B cell (primary cell): Measurements from ENCODE around the gene GAS5. TPM values are rescaled to one million over a fixed set of nuclear protein-coding genes. Genes with fewer than 3 reads are reported as not detected.
"Not testable (repeated sequence)": the region's sequence is repeated elsewhere in the genome, so short reads cannot be mapped to it uniquely, and the experiment has no call there.

Source experiments
- ATAC-seq: fragments of 200-7000 bp; cut with Tn5 transposase; one replicate; pipeline ENCODE4 v1.10.0; 2021; ENCODE audit warnings: low read depth, mild to moderate bottlenecking, moderate number of reproducible peaks, moderate library complexity
- CTCF ChIA-PET: fragments of 350-600 bp; sonication (Branson Sonifier 250); formaldehyde crosslinking; loops from one replicate; lab custom pipeline; 2021; ENCODE audit warnings: antibody characterized with exemption, inconsistent platforms; lab: Charles Lee
- POLR2A ChIA-PET: fragments of 350-600 bp; sonication (Branson Sonifier 250); formaldehyde crosslinking; loops from one replicate; lab custom pipeline; 2021; ENCODE audit warnings: antibody characterized with exemption; lab: Charles Lee
- DNase-seq: peaks from one replicate; pipeline ENCODE4 v3.0.0; 2013
- H2AFZ ChIP-seq: 2 replicates; pipeline ENCODE4 v1.6.1; 2012; ENCODE audit warnings: mild to moderate bottlenecking, low read depth, low read length; ENCODE audit not compliant: insufficient read depth, poor library complexity, severe bottlenecking
- H3K27ac ChIP-seq, 2 donors: 1 replicate in 1 of 2; 2 replicates in 1 of 2; pipeline ENCODE4 v1.5.1; 2012 to 2013; ENCODE audit warnings: low read length in 2 of 2, mild to moderate bottlenecking in 2 of 2, moderate library complexity in 1 of 2
- H3K27me3 ChIP-seq, 4 experiments: fragments of 200-600 bp in 1 of 4; sonication (generic) in 1 of 4; replicated peaks in 1 of 4; 1 replicate in 2 of 4; 2 replicates in 2 of 4; pipeline versions ENCODE4 v1.6.1 to v1.7.0; 2013 to 2016; ENCODE audit warnings: low read length in 3 of 4, mild to moderate bottlenecking in 2 of 4, mixed read lengths in 1 of 4, moderate library complexity in 1 of 4; ENCODE audit not compliant: insufficient read depth in 4 of 4, control insufficient read depth in 3 of 4; ENCODE audit errors: control extremely low read depth in 1 of 4
- H3K36me3 ChIP-seq, 2 experiments: replicated peaks in 1 of 2; 1 replicate in 1 of 2; 2 replicates in 1 of 2; pipeline versions ENCODE4 v1.6.1 to v1.7.1; 2013; ENCODE audit warnings: low read length in 1 of 2; ENCODE audit not compliant: insufficient read depth in 2 of 2, control insufficient read depth in 1 of 2; ENCODE audit errors: control extremely low read depth in 1 of 2, extremely low read depth in 1 of 2
- H3K4me1 ChIP-seq, 2 donors: fragments of 200-600 bp in 1 of 2; sonication (generic) in 1 of 2; 1 replicate in 1 of 2; 2 replicates in 1 of 2; pipeline versions ENCODE4 v1.5.1 to v1.6.1; 2013 to 2017; ENCODE audit warnings: low read length in 2 of 2; ENCODE audit not compliant: control insufficient read depth in 2 of 2, insufficient read depth in 2 of 2
- H3K4me2 ChIP-seq: replicated peaks from 2 replicates; pipeline ENCODE3; 2012; ENCODE audit warnings: mild to moderate bottlenecking, low read depth, low read length; ENCODE audit not compliant: poor library complexity, severe bottlenecking
- H3K4me3 ChIP-seq, 5 experiments: fragments of 200-600 bp in 1 of 5; sonication (generic) in 1 of 5; 1 replicate in 3 of 5; 2 replicates in 2 of 5; pipeline versions ENCODE4 v1.5.1 to v1.7.0; 2011 to 2016; ENCODE audit warnings: low read length in 4 of 5, mild to moderate bottlenecking in 4 of 5, low read depth in 2 of 5, control low read depth in 1 of 5, moderate library complexity in 1 of 5; ENCODE audit not compliant: insufficient read depth in 1 of 5; ENCODE audit errors: control extremely low read depth in 1 of 5, extremely low read depth in 1 of 5
- H3K79me2 ChIP-seq: fragments of 200-600 bp; sonication (generic); one replicate; pipeline ENCODE4 v1.6.0; 2016; ENCODE audit warnings: low read length; ENCODE audit not compliant: control insufficient read depth, insufficient read depth
- H3K9ac ChIP-seq: fragments of 200-600 bp; sonication (generic); 2 replicates; pipeline ENCODE4 v1.6.1; 2017; ENCODE audit warnings: mild to moderate bottlenecking, low read length, moderate library complexity
- H3K9me3 ChIP-seq, 3 donors: one replicate each; pipeline versions ENCODE4 v1.6.1 to v1.7.1; 2013; ENCODE audit warnings: low read length in 2 of 3; ENCODE audit not compliant: control insufficient read depth in 2 of 3, insufficient read depth in 1 of 3; ENCODE audit errors: control extremely low read depth in 1 of 3
- H4K20me1 ChIP-seq: 2 replicates; pipeline ENCODE4 v1.6.0; 2012; ENCODE audit warnings: mild to moderate bottlenecking, low read length; ENCODE audit not compliant: insufficient read depth, control insufficient read depth, poor library complexity, severe bottlenecking
- H3K27ac Mint-ChIP-seq: one replicate; pipeline ENCODE4 v1.8.0; 2021; ENCODE audit warnings: mixed read lengths
- H3K27me3 Mint-ChIP-seq: one replicate; pipeline ENCODE4 v1.8.0; 2021; ENCODE audit warnings: mixed read lengths
- H3K4me1 Mint-ChIP-seq: one replicate; pipeline ENCODE4 v1.8.0; 2021; ENCODE audit warnings: mixed read lengths
- H3K4me3 Mint-ChIP-seq: one replicate; pipeline ENCODE4 v1.8.0; 2021; ENCODE audit warnings: mixed read lengths
- H3K9me3 Mint-ChIP-seq: one replicate; pipeline ENCODE4 v1.8.0; 2022; ENCODE audit warnings: mixed read lengths; ENCODE audit not compliant: insufficient read depth
- CTCF ChIP-seq: fragments of 200-600 bp; IDR thresholded peaks from one replicate; pipeline ENCODE4 v1.8.0; 2022; ENCODE audit warnings: antibody characterized with exemption, mild to moderate bottlenecking
- EZH2 ChIP-seq: IDR thresholded peaks from 2 replicates; pipeline ENCODE4 v1.6.1; 2012; ENCODE audit warnings: borderline replicate concordance, low read depth, mild to moderate bottlenecking, moderate library complexity, low read length; ENCODE audit not compliant: insufficient read depth, poor library complexity, severe bottlenecking
- WGBS: methylation state at CpG from one replicate; pipeline ENCODE4 v1.1.5; 2013; ENCODE audit warnings: missing lambda C conversion rate; ENCODE audit not compliant: insufficient coverage; 5-methylcytosine and 5-hydroxymethylcytosine counted together
- intact Hi-C: fragments of 100-400 bp; cut with micrococcal nuclease; formaldehyde crosslinking; loops from one replicate; pipeline ENCODE4 v1.10.0; 2022
- polyA plus RNA-seq: library from polyadenylated mRNA; depleted of rRNA; stranded (reverse); fragments of >200 nt; gene quantifications from 2 replicates; pipeline ENCODE4 v1.2.3, GENCODE V29; 2012
- total RNA-seq, 2 donors: library from RNA; stranded (reverse); fragments of 120-200 nt in 1 of 2; gene quantifications; 1 replicate in 1 of 2; 2 replicates in 1 of 2; pipeline versions ENCODE4 v1.2.3 to v1.2.4, GENCODE V29; 2013 to 2022

GAS5 gene
- total and polyA plus RNA-seq, 2 donors (not counting 1 experiment from before 2014, with no cell fraction given), result 472 to 622 TPM

GRCh38 chr1:173860065-173860464 is 7.7 kb downstream of the GAS5 start:
- H3K4me2 ChIP-seq, result no peak overlapping the region
- no peak for DNase-seq
- no peak for TF ChIP-seq EZH2
- TF ChIP-seq CTCF, result no peak
- intact Hi-C loops, result no loop called here
- no peak overlapping the region for H2AFZ ChIP-seq
- no peak overlapping the region for H3K4me3 Mint-ChIP-seq
- H4K20me1 ChIP-seq, result no peaks in the 10 kb centered on the region
- 100% methylated on average over 1 of the region's 1 CpG for WGBS
- H3K4me1 ChIP-seq, result peaks cover 0 to 5% of the 10 kb centered on the region in 2 donors
- no peaks in the 10 kb centered on the region for H3K27me3 ChIP-seq
- CTCF ChIA-PET, result interaction anchor here (1.4 kb wide), 1 partner anchor 1115 kb away, joined by 5 read pairs; no protein-coding TSS in a partner anchor
- peaks cover 17% of the 10 kb centered on the region for H3K4me1 Mint-ChIP-seq
- H3K27ac Mint-ChIP-seq, result no peak overlapping the region
- no peaks in the 10 kb centered on the region for H3K79me2 ChIP-seq
- no peaks in the 10 kb centered on the region for H3K9me3 ChIP-seq
- H3K4me3 ChIP-seq, result no peak overlapping the region
- POLR2A ChIA-PET, result no interaction called here
- no peaks in the 10 kb centered on the region for H3K27me3 Mint-ChIP-seq
- ATAC-seq, result no peak
- no peak overlapping the region for H3K9ac ChIP-seq
- no peak overlapping the region for H3K27ac ChIP-seq
- H3K36me3 ChIP-seq, result peaks cover 1 to 59% of the 10 kb centered on the region in 2 experiments
- H3K9me3 Mint-ChIP-seq, result no peaks in the 10 kb centered on the region

GRCh38 chr1:173859547-173859946 is 8.2 kb downstream of the GAS5 start:
- H3K4me2 ChIP-seq, POLR2A ChIA-PET, H3K4me3 ChIP-seq, H4K20me1 ChIP-seq, H3K27me3 ChIP-seq, H3K9ac ChIP-seq, intact Hi-C loops, H3K27ac ChIP-seq, CTCF ChIA-PET, H2AFZ ChIP-seq, H3K4me1 ChIP-seq, ATAC-seq, H3K79me2 ChIP-seq, H3K27me3 Mint-ChIP-seq, DNase-seq, H3K9me3 Mint-ChIP-seq, H3K4me3 Mint-ChIP-seq, H3K27ac Mint-ChIP-seq, H3K9me3 ChIP-seq: not testable (repeated sequence)
- peaks cover 14% of the 10 kb centered on the region for H3K4me1 Mint-ChIP-seq
- peaks cover 1 to 56% of the 10 kb centered on the region in 2 experiments for H3K36me3 ChIP-seq
- WGBS, result no CpG with 5 or more reads among the region's 5 CpGs
